Activated CD4-positive, alpha-beta T cell treated with anti-CD3 and anti-CD28 coated beads for 4 hours (primary cell): ENCODE data around the gene SURF1.
"Not testable (repeated sequence)": the region's sequence is repeated elsewhere in the genome, so short reads cannot be mapped to it uniquely, and the experiment has no call there.

ENCODE experiments used
- DNase-seq, 2 donors: peaks; one replicate each; pipeline ENCODE4 v3.0.0-alpha.2; 2020

Gene SURF1

GRCh38 chr9:133341369-133342068, 14.8 kb downstream of the SURF1 start:
- no peak for DNase-seq

DNA sequence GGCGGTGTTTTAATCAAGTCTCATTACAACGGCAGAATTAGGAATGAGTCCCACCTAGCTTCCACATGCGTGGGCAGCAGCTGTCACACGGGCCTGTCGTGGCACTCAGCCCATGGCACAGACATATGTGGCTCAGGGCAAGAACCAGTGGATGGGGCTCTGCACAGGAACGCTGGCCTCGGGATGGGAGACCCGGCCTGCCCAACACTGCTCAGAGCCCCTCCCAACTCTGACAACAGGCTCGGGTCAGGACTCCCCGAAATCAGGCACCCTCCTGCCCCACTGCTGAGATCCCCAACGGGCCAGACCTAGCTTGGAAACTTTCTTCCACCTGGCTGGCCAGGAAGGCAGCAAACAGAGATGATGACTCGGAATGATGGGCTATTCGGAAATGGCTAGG, 15.4 kb downstream of the SURF1 start:
- no peak for DNase-seq

GRCh38 chr9:133340256-133340655, 16.0 kb downstream of the SURF1 start:
- DNase-seq, result no peak

DNA sequence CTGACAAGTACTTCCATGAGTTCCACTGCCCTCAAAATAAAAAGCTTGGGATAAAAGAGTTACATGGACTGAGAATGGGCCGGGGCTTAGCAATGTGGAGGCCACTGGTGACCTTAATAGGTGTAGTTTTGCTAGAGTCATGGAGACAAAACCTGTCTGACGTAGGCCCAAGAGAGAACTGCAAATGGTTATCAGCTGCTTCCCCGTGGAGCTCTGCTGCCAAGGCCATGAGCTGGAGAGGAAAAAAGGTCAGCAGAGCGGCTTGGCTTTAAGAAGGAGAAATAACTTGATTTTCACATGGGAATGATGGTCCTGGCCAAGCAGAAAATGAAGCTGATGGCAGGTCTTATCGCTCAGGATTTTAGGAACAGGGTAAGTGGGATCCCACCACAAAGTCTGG, 16.6 kb downstream of the SURF1 start:
- no peak for DNase-seq

DNA sequence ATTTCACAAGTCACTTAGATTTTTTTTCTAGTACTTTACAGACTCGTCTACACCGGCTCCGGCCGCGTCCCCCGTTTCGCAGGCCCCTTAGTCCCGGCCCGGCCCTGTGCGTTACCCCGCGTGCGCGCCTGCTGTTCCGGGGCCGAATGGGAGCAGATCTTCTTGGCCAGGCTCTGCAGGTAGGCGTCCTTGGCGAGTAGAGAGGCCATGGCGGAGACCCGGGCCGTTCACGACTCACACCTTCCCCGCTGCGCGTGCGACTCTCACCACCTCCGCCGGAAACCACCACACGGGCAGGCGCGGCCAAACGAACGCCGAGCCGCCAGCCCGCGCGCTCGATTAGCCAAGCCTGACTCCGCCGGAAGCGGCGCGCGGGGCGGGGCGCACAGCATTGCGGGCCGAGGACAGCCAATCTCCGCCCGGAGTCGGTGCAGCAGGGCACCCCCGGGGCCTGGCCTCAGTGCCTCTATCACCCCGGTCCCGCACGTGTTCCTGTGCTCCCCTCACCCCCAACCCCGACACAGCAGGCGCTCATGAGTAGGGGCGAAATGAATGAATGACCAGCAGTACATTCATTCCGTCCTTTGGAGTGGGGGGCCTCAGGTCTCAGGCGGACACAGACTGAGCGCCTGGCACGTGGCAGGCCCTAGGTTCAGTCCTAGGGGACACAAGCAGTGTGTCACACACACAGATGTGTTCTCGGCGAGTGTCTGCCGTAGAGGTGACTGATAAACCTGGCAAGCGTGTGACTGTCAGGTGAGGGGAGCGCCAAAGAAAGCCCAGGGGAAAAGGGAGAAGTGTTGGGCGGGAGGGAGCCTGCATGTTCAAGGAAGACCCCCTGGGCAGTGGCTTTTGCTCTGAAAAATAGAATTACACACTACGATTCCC, 20.1 kb downstream of the SURF1 start, which contains the start of gene SURF6:
TSS of gene SURF6 (minus strand) at position 265 of the 888 bp plus-strand sequence. CDS start at position 209, 56 bp downstream.
- peak; percentile 92 to 93 for DNase-seq

- not testable (repeated sequence) for DNase-seq
Observed at GRCh38 chr9:133334888-133335287, 21.4 kb downstream of the SURF1 start.

DNA sequence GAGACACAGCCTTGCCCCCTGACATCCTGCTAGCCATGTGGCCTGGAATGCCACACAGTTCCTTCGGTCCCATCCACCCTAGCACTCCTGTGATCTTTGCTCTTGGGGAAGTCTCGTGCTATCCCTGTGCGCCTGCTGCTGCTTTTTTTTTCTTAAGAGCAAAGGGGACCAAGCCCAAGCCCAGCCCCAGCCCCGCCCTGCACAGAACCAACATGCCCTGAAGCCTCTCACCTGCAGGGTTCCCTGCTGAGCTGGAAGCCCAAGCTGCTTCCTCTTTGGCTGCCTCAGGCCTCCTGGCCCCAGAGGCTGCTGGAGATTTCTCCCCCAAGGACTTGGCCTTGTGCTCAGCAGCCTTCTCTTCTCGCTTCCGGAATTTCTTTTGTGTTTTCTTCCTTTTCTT, 22.1 kb downstream of the SURF1 start:
- DNase-seq, result no peak

DNA sequence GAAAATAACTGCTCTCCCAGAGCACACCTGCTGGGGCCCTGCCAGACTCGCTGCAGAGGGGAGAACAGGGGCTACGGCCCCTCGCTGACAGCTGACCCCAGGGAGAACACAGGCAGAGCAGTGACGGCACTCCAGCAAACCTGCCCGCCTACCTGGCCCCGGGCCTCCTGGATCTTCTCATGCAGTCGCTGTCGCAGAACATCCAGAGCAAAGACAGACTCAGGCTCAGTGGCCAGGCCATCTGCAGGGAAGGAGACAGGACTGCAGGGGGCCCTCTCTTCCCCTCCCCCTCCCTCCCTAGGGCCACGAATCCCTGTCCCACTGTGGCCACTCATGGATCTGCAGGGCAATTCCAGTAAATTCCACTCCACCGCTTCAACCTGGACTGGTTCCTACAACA, 22.7 kb downstream of the SURF1 start:
- no peak for DNase-seq

GRCh38 chr9:133333011-133333410, 23.3 kb downstream of the SURF1 start:
- DNase-seq, result no peak

DNA sequence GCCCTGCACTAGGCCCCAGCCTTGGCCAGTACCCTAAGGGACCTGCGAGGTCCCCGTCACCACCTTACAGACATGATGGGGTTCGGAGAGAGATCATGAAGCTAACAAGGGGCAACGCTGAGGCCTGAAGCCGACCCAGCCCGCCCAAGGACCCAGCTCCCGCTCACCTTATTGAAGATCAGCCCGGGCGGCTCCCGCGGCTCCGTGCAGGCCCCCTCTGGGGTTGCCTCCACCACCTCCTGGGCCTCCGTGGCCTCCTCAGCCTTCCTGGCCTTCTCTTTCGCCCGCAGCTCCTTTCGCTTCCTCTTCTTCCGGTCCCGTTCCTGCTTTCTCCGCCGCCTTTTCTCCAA, 23.9 kb downstream of the SURF1 start:
- DNase-seq, result no peak

DNA sequence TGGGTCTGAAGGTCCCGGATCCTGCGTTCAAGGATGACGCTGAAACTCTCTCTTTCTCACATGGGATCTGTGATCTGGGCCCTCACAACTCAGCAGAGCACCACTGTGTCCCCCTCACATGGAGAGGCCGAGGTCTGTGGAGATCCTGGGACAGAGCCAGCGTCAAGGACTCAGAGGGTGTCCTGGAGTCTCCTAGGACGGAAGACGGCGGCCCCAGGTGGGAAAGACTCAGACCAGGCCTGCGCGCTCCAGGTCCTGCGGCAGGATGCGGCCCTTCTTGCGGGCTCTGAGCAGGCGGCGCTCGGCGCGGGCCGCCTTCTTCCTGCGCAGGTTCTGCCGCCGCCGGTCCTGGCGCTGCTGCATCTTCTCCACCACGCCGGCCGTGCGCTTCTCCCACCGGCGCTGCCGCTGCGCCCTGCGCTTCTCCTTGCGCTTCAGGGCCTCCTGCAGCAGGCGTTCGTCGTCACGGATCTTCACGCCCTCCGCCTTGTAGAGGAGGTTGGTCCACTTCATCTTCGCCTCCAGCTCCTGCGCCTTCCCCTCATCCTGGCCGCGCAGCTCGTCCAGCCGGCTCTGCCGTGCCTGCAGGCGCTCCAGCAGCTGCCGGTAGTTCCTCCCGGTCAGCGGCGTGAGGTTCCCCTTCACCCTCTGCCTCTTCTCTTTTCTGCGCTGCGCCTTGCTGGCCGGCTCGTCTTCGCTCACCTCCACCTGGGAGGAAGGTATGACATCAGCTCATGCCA, 24.5 kb downstream of the SURF1 start:
- no peak for DNase-seq

DNA sequence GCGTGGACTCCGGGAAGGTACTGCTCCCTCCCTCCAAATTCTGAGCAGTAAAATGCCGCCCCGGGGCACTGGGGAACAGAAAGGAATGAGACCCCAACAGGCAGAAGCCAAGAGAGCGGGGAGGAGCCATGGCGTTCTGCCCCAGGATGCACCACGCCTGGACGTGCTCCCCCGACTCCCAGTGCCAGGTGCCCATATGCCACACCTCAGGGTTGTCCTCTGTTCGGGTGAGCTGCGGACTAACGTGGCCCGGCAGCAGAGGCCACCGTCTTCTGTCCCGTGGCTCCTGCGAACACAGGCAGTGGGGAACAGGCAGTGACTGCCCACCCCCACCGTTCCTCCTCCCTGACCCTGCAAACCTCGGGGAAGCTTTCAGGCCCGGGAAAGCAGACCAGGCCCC, 25.1 kb downstream of the SURF1 start:
- DNase-seq, result no peak

- not testable (repeated sequence) for DNase-seq
Observed at GRCh38 chr9:133329306-133330156, 26.8 kb downstream of the SURF1 start.

DNA sequence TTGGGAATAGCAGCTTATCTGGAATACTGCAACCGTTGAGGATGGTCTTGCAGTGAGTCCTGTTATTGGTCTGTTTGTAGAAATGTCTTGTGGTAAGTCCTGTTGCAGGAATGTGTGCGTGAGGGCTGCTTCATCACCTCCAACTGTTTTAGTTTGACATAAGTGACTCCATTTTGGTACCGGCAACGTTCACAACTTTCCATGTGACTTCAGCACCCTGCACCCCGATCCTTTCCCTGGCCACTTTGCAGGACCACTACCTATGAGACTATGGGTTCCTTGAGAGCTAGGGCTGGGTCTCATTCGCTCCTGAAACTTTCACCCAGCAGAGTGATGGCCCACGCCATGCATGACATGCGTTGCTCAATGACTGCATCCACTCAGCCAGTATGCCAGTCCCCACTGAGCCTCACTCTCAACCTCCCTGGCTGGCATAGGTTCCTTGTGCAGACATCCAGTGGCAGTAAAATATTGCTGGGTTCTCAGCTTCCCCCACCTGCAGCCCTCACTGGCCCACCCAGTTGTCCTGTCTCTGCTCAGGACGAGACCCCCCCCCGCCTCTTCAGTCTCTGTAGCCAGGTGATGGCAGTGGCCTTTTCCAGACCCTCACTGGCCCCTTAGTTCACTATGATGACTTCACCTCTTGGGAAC, 28.3 kb downstream of the SURF1 start:
- DNase-seq, result no peak

- DNase-seq, result not testable (repeated sequence)
Observed at GRCh38 chr9:133327021-133327420, 29.3 kb downstream of the SURF1 start.

GRCh38 chr9:133323991-133324703, 32.1 kb downstream of the SURF1 start:
- DNase-seq, result no peak

- DNase-seq, result no peak
Observed at GRCh38 chr9:133323211-133323610, 33.1 kb downstream of the SURF1 start.

DNA sequence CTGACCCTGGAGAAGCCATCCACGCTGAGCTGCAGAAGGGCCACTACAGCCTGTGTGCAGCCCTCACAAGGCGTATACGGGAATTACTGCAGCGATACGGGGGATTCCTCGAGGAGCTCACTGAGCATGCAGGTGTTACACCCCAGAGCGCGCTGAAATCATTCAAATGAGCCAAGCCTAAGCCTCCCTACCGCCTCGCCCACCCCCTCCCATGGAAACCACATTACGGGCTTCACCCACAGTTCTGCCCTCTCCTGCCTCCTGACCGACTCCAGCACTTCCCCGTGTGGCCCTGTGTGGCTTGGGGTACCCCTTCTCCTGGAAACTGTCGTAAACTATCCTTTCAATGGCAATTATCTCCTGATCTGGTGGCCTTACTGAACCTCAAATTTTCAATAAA, 33.6 kb downstream of the SURF1 start:
- DNase-seq, result no peak

- no peak for DNase-seq
Observed at GRCh38 chr9:133321411-133321935, 34.8 kb downstream of the SURF1 start.

DNA sequence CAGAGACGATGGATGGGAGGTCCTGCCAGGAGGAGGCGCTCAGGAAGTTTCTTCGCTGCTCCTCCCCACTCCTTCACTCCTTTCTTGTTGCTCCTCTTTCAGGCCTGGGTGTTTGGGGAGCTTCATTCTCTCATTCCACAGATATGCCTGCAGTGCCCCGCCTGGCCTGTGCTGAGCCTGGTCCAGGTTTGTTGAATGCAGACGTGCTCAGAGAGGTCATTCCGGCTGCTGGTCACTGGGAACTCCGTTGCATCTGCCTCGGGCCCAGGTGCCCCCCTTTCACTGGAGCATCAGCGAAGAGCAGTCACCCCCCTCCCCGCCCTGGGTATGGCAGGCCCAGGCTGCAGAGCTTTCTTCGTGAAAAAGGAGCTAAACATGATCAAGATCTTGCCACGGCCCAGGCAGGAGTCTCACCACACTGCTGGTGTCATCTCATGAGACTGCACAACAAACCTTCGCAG, 35.8 kb downstream of the SURF1 start:
- no peak for DNase-seq

DNA sequence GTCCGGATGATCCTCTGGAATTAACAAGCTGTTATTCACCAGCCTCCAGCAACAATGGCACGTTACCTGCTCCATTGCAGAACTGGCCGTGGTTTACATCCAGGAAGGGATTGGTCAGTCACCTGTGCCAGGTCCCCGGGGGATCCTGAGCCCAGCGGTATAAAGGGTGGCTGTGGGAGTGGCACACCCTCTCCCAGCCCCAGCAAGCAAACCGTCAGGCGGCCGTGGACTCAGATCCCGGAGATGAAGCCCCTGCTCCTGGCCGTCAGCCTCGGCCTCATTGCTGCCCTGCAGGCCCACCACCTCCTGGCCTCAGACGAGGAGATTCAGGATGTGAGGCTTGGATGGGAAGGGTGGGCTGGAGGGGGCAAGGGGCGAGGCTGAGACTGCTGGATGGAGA, 38.7 kb downstream of the SURF1 start:
- not testable (repeated sequence) for DNase-seq
